ENCODE data around the gene HLA-DOA. TPM values are rescaled to one million over a fixed set of nuclear protein-coding genes. Genes with fewer than 3 reads are reported as not detected.
A peak's percentile ranks its signal among the peaks of the same experiment; 100 is the strongest.

Gene HLA-DOA
- total and polyA plus RNA-seq, 10 of the 15 experiments (the other 5 are each of a cell fraction or from before 2014, with no cell fraction given): 8.8 to 108 (median 58.3) TPM

- TF ChIP-seq MEF2B (IDR thresholded peaks at IDR 0.05; ENCODE audit: partially characterized antibody, poor library complexity, severe bottlenecking) (no peak), MYC (IDR thresholded peaks at IDR 0.05; ENCODE audit: insufficient read depth, insufficient read length, insufficient replicate concordance, low read length, severe bottlenecking) (no peak), SUZ12 (IDR thresholded peaks at IDR 0.05; ENCODE audit: unreplicated experiment) (no peak)
Observed at GRCh38 chr6:32969685-32970412, 39.5 kb downstream of the HLA-DOA start (continued).

DNA sequence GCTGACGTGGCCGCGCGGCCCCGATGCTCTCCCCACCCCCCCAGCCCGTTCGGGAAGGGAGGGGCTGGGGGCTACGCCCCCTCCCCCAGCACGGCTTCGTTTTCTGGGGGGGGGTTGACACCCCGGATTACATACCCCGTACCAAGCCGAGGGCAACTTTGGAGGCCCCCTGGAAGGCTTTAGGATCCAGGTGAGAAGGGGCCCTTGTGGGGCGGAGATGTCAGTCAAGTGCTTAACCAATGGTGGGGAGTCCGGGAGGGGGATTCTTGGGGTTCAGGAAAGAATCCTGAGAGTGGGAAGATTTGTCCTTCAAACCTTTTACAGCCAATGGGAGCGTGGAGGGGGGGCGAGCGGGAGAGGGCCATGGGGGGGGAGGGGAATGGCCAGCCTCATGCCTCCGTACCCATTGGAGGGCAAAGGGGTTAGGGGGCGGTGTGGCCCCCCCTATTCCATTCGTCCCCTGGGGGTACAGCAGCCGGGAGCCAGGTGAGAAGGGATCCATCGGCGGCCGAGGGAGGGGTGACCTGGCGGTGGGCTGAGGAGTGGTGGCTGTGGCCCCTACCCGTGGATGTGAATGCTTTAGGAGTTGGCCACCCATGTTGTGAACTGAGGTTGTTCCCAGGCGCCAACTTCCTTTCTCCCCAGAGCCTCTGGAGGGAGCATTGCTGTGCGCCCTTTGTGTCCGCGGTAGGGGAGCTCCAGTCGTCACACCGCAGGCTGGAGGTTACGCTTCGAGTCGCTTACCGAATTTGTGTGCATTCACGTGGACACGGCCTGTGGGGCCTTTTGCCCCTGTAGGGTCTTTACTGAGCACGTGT is 40.3 kb downstream of the HLA-DOA start:
- peaks cover 9 to 13% of the 10 kb centered on the region in 2 experiments for H3K36me3 ChIP-seq (ENCODE audit: control insufficient read depth in 2 of 2, insufficient read depth in 2 of 2, low read length in 1 of 2)
- H4K20me1 ChIP-seq (ENCODE audit: control insufficient read depth, insufficient read depth): peaks cover 15% of the 10 kb centered on the region
- POLR2A ChIA-PET: interaction anchor here (0.8 to 16.6 kb wide), 19 partner anchors 8 to 347 kb away, joined by 3 to 486 read pairs (median 5); partner anchors contain the start of genes HLA-DMA, HLA-DMB, HLA-DPB1 and PSMB8
- in situ Hi-C loops (cut with MboI) (loop anchor here (25.0 kb wide), 2 partner anchors 1407 to 1693 kb away; partner anchors contain the start of gene LTA), intact Hi-C loops (cut with micrococcal nuclease; ENCODE audit: unreplicated experiment) (no loop called here)
- no peaks in the 10 kb centered on the region for H3K27me3 ChIP-seq (replicated peaks in 1 of 2; ENCODE audit: control insufficient read depth in 2 of 2, insufficient read depth in 2 of 2, low read length in 1 of 2)
- no peak overlapping the region; the same call in 1 of the 2 replicates for H2AFZ ChIP-seq (ENCODE audit: control insufficient read depth, low read depth, low read length)
- FAIRE-seq: no peak
- peak overlapping the region; percentile 68 for H3K4me2 ChIP-seq (ENCODE audit: control insufficient read depth, insufficient read depth)
- peaks cover 8% of the 10 kb centered on the region for H3K4me1 ChIP-seq (ENCODE audit: control insufficient read depth, insufficient read depth, low read length)
- peaks cover 78% of the 10 kb centered on the region for H3K79me2 ChIP-seq (ENCODE audit: control insufficient read depth, insufficient read depth, low read length)
- H3K9me3 ChIP-seq (replicated peaks; ENCODE audit: control insufficient read depth, insufficient read depth, low read length): no peaks in the 10 kb centered on the region
- ATAC-seq: peak; percentile 10
- 2% methylated on average over 30 of the region's 40 CpGs for WGBS (ENCODE audit: insufficient coverage, insufficient replicate concordance, low lambda C conversion rate, missing lambda C conversion rate)
- DNase-seq (ENCODE audit: low read depth, low spot score): no peak
- CTCF ChIA-PET: interaction anchor here (0.9 to 13.8 kb wide), 7 partner anchors 14 to 131 kb away, joined by 3 to 243 read pairs (median 15); partner anchors contain the start of genes HLA-DMA, HLA-DMB and TAP2
- SMC1A ChIA-PET (ENCODE audit: uncharacterized antibody, unreplicated experiment): interaction anchor here (2.2 to 17.2 kb wide), 6 partner anchors 14 to 83 kb away, joined by 8 to 347 read pairs (median 62); partner anchors contain the start of genes HLA-DMA and HLA-DMB
- peak overlapping the region; percentile 100 for H3K27ac ChIP-seq (ENCODE audit: control insufficient read depth, insufficient read depth)
- BruUV-seq (replicated peaks): no TSS peak
- peak overlapping the region; percentile 100 for H3K9ac ChIP-seq (ENCODE audit: control insufficient read depth, insufficient read depth, low read length)
- peak overlapping the region; percentile 90 for H3K4me3 ChIP-seq
- RAD21 ChIA-PET (ENCODE audit: unreplicated experiment): interaction anchor here (0.9 to 12.2 kb wide), 12 partner anchors 13 to 131 kb away, joined by 3 to 224 read pairs (median 12); partner anchors contain the start of genes HLA-DMA, HLA-DMB, PSMB8 and TAP2
- no peak for TF ChIP-seq EZH2 (IDR thresholded peaks at IDR 0.05; ENCODE audit: borderline replicate concordance, control insufficient read depth, low read depth, low read length)
- peak in 1 of 2 experiments; percentile 56; a peak in 1 of 3 replicates for TF ChIP-seq EGR1 (IDR thresholded peaks at IDR 0.05; ENCODE audit: borderline replicate concordance in 1 of 2, low read depth in 2 of 2, low read length in 2 of 2)
- peak; percentile 84 for TF ChIP-seq MEF2B (IDR thresholded peaks at IDR 0.05; ENCODE audit: partially characterized antibody, poor library complexity, severe bottlenecking)
- TF ChIP-seq IKZF2 (IDR thresholded peaks at IDR 0.05): peak; percentile 44 to 55; a peak in 3 of 4 replicates
- peak; percentile 76 for TF ChIP-seq IKZF1 (conservative IDR thresholded peaks at IDR 0.05)
- TF ChIP-seq TCF3 (IDR thresholded peaks at IDR 0.05; ENCODE audit: borderline replicate concordance, insufficient read depth, low read depth, low read length): peak; percentile 7; the same call in 1 of the 2 replicates
- TF ChIP-seq USF2 (IDR thresholded peaks at IDR 0.05; ENCODE audit: borderline replicate concordance, low read depth, low read length): no peak; the same call in 1 of the 2 replicates
- no peak for TF ChIP-seq TARDBP (IDR thresholded peaks at IDR 0.05; ENCODE audit: borderline replicate concordance)
- TF ChIP-seq PML (IDR thresholded peaks at IDR 0.05; ENCODE audit: low read length): no peak
- TF ChIP-seq NR2F1 (conservative IDR thresholded peaks at IDR 0.05): peak; percentile 75
- no peak for TF ChIP-seq RUNX3 (IDR thresholded peaks at IDR 0.05; ENCODE audit: low read length)
- TF ChIP-seq SMAD1 (IDR thresholded peaks at IDR 0.05; ENCODE audit: low read depth, partially characterized antibody): peak; percentile 73
- TF ChIP-seq PKNOX1 (IDR thresholded peaks at IDR 0.05): peak; percentile 86
- no peak for TF ChIP-seq HDAC2 (IDR thresholded peaks at IDR 0.05)
- TF ChIP-seq RELA (IDR thresholded peaks at IDR 0.05; ENCODE audit: borderline replicate concordance, partially characterized antibody): peak; percentile 21
- peak; percentile 60 for TF ChIP-seq RAD51 (IDR thresholded peaks at IDR 0.05)
